HG03354 (cell line): ENCODE results near the gene PCAT7.
"Not testable (repeated sequence)": the region's sequence is repeated elsewhere in the genome, so short reads cannot be mapped to it uniquely, and the experiment has no call there.

ENCODE experiments used
- ATAC-seq: cut with Tn5 transposase; IDR thresholded peaks from one replicate; pipeline ENCODE4 v1.9.1; 2021; ENCODE audit warnings: mild to moderate bottlenecking; ENCODE audit not compliant: unreplicated experiment, poor library complexity, severe bottlenecking

PCAT7 gene

GRCh38 chr9:94557376-94557775 lies 2.5 kb downstream of the PCAT7 start:
- ATAC-seq, result no peak

GRCh38 chr9:94560237-94560636 lies 5.4 kb downstream of the PCAT7 start:
- no peak for ATAC-seq

GRCh38 chr9:94563548-94563947 lies 8.7 kb downstream of the PCAT7 start:
- no peak for ATAC-seq

- not testable (repeated sequence) for ATAC-seq
Observed at GRCh38 chr9:94564279-94564678, 9.4 kb downstream of the PCAT7 start.

GRCh38 chr9:94566550-94566949 lies 11.7 kb downstream of the PCAT7 start:
- no peak for ATAC-seq

GRCh38 chr9:94567271-94567670 lies 12.4 kb downstream of the PCAT7 start:
- no peak for ATAC-seq

- ATAC-seq, result no peak
Observed at GRCh38 chr9:94568250-94568889, 13.5 kb downstream of the PCAT7 start.

GRCh38 chr9:94568972-94569712 lies 14.3 kb downstream of the PCAT7 start:
- no peak for ATAC-seq

GRCh38 chr9:94576131-94576530 lies 21.2 kb downstream of the PCAT7 start:
- no peak for ATAC-seq

- ATAC-seq, result no peak
Observed at GRCh38 chr9:94577036-94577435, 22.2 kb downstream of the PCAT7 start.

GRCh38 chr9:94577571-94577970 lies 22.7 kb downstream of the PCAT7 start:
- ATAC-seq, result no peak

- no peak for ATAC-seq
Observed at GRCh38 chr9:94581728-94582127, 26.8 kb downstream of the PCAT7 start.

- no peak for ATAC-seq
Observed at GRCh38 chr9:94584555-94584954, 29.7 kb downstream of the PCAT7 start.

- no peak for ATAC-seq
Observed at GRCh38 chr9:94586316-94586715, 31.4 kb downstream of the PCAT7 start.

- no peak for ATAC-seq
Observed at GRCh38 chr9:94586814-94587213, 31.9 kb downstream of the PCAT7 start.

GRCh38 chr9:94588681-94589080 lies 33.8 kb downstream of the PCAT7 start:
- ATAC-seq, result no peak

GRCh38 chr9:94591046-94591545 lies 36.2 kb downstream of the PCAT7 start:
- ATAC-seq, result not testable (repeated sequence)

GRCh38 chr9:94591876-94592275 lies 37.0 kb downstream of the PCAT7 start:
- no peak for ATAC-seq

GRCh38 chr9:94592683-94593082 lies 37.8 kb downstream of the PCAT7 start:
- ATAC-seq, result not testable (repeated sequence)

GRCh38 chr9:94593459-94594345 lies 38.8 kb downstream of the PCAT7 start, which contains the start of gene FBP2:
Gene FBP2, minus strand, starts transcription at chr9:94593824. Its CDS starts 98 bp downstream, at chr9:94593726.
- no peak for ATAC-seq
